Mucosa of stomach (tissue), 1 donor: Measurements from ENCODE around the gene HTRA3.
"Not testable (repeated sequence)": the region's sequence is repeated elsewhere in the genome, so short reads cannot be mapped to it uniquely, and the experiment has no call there.

Experiments
- H3K27me3 ChIP-seq: one replicate; pipeline ENCODE4 v1.7.0; 2013; ENCODE audit warnings: mild to moderate bottlenecking, low read length; ENCODE audit not compliant: control insufficient read depth, insufficient read depth
- H3K36me3 ChIP-seq: one replicate; pipeline ENCODE4 v1.7.0; 2013; ENCODE audit warnings: low read length; ENCODE audit not compliant: control insufficient read depth, insufficient read depth
- H3K4me1 ChIP-seq: one replicate; pipeline ENCODE4 v1.7.0; 2013; ENCODE audit warnings: mild to moderate bottlenecking, low read length; ENCODE audit not compliant: control insufficient read depth, insufficient read depth
- H3K4me3 ChIP-seq: one replicate; pipeline ENCODE4 v1.7.0; 2013; ENCODE audit warnings: low read length
- H3K9ac ChIP-seq: one replicate; pipeline ENCODE4 v1.7.0; 2013; ENCODE audit warnings: mild to moderate bottlenecking, low read length, moderate library complexity
- H3K9me3 ChIP-seq: one replicate; pipeline ENCODE4 v1.7.0; 2013; ENCODE audit warnings: mild to moderate bottlenecking, low read length, moderate library complexity; ENCODE audit not compliant: control insufficient read depth
- donor health status: Pancreatic carcinoma.

Gene HTRA3

DNA sequence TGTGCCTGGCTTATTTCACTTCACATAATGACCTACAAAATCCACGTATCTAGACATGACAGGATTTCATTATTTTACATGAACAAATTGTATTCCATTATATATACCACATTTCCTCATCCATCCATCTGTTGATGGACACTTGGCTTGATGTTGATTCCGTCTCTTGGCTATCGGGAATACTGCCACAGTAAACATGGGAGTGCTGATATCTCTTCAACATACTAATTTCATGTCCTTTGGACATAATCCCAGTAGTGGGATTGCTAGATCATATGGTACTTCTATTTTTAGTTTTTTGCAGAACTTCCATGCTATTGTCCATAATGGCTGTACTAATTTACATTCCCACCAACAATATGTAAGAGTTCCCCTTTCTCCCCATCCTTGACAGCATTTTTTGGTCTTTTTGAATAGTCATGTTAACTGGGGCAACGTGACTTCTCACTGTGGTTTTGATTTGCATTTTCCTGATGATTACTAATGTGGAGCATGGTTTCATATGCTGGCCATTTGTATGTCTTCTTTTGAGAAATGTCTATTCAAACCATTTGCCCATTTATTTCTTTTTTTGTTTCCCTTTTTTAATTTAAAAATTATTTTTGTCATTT is 68.9 kb downstream of the HTRA3 start:
- Histone ChIP-seq H3K9ac (no peak overlapping the region), H3K4me3 (no peak overlapping the region), H3K9me3 (no peaks in the 10 kb centered on the region), H3K27me3 (no peaks in the 10 kb centered on the region), H3K36me3 (no peaks in the 10 kb centered on the region), H3K4me1 (no peaks in the 10 kb centered on the region)

DNA sequence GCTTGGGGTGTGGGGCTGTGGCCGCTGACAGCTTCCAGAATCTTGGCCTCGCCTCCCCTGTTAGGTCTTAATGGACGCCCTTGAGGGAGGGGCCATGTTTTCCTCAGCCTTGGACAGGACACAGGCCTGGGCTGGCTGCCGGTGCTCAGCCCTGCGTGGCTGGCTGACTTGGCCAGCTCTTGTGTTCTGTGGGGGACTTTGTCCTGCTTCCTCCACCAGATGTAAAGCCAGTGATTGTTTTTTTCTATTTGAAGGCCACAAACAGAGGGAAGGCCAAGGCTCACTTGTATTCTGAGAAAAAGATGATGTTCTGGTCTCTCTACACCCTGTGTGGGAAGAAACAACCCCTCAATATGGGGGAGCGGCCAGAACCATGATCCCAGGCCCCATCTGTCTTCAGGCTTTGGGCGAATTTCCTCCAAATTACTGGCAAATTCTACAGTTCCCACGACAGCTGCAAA is 71.3 kb downstream of the HTRA3 start:
- H3K4me1 ChIP-seq, result no peaks in the 10 kb centered on the region
- no peaks in the 10 kb centered on the region for H3K36me3 ChIP-seq
- no peaks in the 10 kb centered on the region for H3K27me3 ChIP-seq
- no peaks in the 10 kb centered on the region for H3K9me3 ChIP-seq
- no peak overlapping the region for H3K9ac ChIP-seq
- no peak overlapping the region for H3K4me3 ChIP-seq

DNA sequence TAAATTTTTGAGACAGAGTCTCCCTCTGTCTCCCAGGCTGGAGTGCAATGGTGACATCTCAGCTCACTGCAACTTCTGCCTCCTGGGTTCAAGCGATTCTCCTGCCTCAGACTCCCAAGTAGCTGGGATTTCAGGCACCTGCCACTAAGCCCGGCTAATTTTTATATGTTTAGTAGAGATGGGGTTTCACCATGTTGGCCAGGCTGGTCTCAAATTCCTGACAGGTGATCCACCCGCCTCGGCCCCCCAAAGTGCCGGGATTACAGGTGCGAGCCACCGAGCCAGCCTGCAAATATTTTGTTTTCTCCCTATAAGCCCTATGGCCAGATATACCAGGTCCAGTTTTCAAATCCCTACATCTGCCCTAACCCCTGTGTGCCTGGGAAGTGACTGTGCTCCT is 71.7 kb downstream of the HTRA3 start:
- not testable (repeated sequence) for H3K4me3 ChIP-seq, H3K27me3 ChIP-seq, H3K4me1 ChIP-seq, H3K9ac ChIP-seq, H3K36me3 ChIP-seq, H3K9me3 ChIP-seq

DNA sequence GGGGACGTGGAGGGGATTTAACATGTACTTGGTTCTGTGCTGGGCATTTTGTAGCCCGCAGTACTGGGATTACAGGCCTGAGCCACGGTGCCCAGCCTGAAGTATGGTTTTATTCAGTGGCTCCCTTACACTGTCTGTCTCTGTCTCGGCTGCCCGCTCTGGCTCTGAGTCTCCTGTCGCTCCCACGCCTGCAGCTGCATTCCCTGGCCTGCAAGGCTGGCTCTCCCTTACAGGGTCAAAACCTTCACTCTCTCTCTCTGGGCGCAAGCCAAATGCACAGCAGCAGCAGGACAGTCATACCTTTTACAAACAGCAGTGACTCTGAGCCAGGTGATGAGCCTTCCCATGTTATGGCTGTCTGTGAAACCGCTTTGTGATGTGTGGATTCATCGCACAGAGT is 72.1 kb downstream of the HTRA3 start:
- H3K9me3 ChIP-seq, result no peaks in the 10 kb centered on the region
- no peak overlapping the region for H3K9ac ChIP-seq
- no peaks in the 10 kb centered on the region for H3K4me1 ChIP-seq
- no peaks in the 10 kb centered on the region for H3K36me3 ChIP-seq
- H3K27me3 ChIP-seq, result no peaks in the 10 kb centered on the region
- no peak overlapping the region for H3K4me3 ChIP-seq

DNA sequence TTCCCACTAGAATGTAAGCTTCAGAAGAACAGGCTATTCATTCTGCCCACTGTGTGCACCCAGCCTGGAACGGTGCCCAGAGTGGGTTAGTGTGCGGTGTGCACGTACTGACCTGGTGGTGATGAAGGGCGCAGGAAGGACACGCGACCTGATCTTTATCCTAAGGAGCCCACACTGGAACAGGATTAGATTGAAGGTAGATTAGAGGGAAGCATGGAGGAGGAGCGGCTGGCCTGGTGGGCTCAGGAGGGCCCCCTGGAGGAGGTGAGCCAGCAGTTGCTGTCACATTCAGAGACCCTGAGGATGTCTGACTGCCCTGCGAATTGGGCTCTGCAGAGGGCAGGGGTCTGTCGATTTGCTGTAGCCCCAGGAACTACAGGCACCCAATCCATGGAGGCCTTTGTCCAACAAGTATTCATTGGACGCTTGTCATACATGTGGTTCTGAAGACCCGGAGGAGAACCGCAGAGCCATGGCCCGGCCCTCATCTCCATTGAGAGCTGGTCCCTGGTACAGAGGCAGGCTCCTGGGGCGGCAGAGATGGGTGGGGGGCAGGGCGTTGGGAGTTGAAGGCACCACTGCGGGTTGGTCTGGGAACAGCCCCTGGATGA is 73.2 kb downstream of the HTRA3 start:
- Histone ChIP-seq H3K27me3 (no peaks in the 10 kb centered on the region), H3K4me3 (no peak overlapping the region), H3K4me1 (no peaks in the 10 kb centered on the region), H3K36me3 (no peaks in the 10 kb centered on the region), H3K9ac (no peak overlapping the region), H3K9me3 (no peaks in the 10 kb centered on the region)

DNA sequence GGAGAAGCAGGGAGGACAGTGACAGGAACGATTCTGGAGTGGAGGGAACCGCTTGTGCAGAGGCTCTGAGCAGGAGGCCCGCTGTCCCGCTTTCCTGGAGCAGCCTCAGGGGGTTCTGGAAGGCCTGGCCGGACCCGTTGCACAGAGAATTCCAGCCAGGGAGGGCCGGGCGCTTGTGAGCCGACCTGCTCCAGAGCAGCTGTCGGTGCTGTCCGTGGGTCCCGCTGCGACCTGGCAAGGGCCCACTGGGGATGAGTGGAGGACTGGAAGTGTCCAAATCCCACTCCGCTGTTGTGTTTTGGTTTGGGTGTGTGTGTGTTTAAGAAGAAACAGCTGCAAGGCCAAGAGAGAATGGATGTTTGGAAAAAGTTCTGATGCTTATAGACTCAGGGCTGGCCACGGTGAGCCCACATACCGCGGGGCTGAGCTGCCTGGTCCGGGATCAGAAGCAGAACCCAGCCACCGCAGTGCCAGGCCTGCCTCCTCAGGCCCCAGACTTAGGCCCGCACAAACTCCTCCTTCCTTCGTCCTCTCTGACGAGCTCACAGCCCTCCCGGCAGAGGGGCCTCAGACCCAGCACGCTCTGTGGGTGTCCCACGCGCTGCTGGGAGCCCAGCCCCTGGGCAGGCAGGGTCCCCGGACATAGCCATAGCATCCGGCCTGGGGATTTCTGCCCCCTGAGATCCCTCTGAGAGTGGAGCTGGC is 73.9 kb downstream of the HTRA3 start:
- Histone ChIP-seq H3K4me3 (no peak overlapping the region), H3K4me1 (no peaks in the 10 kb centered on the region), H3K9ac (no peak overlapping the region), H3K36me3 (no peaks in the 10 kb centered on the region), H3K9me3 (no peaks in the 10 kb centered on the region), H3K27me3 (no peaks in the 10 kb centered on the region)

DNA sequence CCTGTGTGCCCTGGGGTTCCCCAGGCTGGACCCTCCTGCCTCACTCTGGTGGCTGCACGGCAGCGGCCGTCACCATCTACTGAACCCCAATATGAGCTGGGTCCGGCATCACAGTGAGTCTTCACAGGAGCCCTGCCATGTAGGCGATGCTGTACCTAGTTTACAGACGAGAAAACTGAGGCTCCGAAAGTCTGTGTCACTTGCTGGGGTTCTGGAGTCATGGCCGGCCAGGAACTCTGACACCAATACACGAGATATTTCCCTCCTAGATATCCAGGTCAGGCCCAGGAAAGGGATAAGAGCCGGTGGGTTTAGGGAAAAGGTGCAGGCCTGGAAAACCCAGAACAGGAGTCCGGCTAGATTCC is 74.4 kb downstream of the HTRA3 start:
- Histone ChIP-seq H3K36me3 (no peaks in the 10 kb centered on the region), H3K27me3 (no peaks in the 10 kb centered on the region), H3K4me3 (no peak overlapping the region), H3K9ac (no peak overlapping the region), H3K9me3 (no peaks in the 10 kb centered on the region), H3K4me1 (no peaks in the 10 kb centered on the region)

DNA sequence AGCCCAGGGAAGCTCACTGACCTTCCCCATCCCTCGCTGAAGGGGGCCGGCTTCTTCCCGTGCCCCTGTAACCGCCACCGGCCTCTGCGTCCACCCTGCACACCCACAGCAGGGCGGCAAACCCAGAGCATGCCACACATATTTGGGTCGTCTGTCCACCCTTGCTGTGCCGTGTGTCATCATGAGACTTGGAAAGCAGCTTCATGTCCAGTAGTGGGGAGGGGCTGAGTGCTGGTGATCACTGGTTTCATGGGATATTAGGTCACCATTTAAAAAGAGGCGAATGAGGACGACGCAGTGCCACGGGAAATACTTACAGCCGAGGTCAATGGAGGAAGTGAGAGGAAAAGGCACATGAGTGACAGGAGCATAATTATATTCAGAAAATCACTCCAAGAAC is 74.8 kb downstream of the HTRA3 start:
- Histone ChIP-seq H3K4me3 (no peak overlapping the region), H3K9ac (no peak overlapping the region), H3K4me1 (no peaks in the 10 kb centered on the region), H3K27me3 (no peaks in the 10 kb centered on the region), H3K9me3 (no peaks in the 10 kb centered on the region), H3K36me3 (no peaks in the 10 kb centered on the region)

DNA sequence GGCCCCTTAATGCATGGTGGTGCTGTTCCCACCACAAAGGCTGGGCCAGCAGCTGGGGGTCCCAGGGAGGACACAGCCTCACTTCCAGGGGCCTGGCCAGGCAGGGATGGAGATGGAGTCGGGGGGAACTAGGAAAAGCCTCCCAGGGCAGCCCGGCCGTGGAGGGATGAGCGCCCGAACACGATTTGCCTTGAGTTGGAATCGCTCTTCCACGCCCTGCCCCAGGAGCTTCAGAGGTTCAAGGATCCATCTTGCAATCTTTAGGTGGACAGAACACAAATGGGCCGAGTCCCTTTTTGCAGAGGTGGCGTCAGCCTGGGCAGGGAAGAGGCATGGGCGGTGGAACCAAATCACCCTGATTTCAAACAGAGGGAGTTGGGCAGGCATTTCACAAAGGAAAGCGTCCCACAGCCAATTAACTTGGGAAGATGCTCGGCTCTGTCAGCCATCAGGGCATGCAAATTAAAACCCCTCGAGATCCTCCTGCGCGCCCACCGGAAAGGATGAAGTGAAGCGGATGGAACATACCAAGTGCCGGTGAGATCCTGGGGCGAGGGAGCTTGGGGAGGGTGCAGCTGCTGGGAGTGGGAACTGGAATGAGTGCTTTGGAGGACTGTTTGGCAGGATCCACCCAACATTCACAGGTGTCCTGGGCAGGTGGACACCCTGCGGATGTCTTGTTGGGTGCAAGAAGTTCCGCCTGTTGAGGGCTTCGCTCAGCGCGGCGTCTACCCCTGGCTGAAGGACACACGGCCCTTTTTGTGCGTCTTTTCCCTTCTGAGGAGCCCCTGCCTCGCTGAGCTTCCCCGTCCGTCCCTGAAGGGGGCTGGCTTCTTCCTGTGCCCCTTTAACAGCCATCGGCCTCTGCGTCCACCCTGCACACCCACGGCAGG is 75.7 kb downstream of the HTRA3 start:
- Histone ChIP-seq H3K9me3 (no peaks in the 10 kb centered on the region), H3K27me3 (no peaks in the 10 kb centered on the region), H3K9ac (no peak overlapping the region), H3K4me1 (no peaks in the 10 kb centered on the region), H3K4me3 (no peak overlapping the region), H3K36me3 (no peaks in the 10 kb centered on the region)

DNA sequence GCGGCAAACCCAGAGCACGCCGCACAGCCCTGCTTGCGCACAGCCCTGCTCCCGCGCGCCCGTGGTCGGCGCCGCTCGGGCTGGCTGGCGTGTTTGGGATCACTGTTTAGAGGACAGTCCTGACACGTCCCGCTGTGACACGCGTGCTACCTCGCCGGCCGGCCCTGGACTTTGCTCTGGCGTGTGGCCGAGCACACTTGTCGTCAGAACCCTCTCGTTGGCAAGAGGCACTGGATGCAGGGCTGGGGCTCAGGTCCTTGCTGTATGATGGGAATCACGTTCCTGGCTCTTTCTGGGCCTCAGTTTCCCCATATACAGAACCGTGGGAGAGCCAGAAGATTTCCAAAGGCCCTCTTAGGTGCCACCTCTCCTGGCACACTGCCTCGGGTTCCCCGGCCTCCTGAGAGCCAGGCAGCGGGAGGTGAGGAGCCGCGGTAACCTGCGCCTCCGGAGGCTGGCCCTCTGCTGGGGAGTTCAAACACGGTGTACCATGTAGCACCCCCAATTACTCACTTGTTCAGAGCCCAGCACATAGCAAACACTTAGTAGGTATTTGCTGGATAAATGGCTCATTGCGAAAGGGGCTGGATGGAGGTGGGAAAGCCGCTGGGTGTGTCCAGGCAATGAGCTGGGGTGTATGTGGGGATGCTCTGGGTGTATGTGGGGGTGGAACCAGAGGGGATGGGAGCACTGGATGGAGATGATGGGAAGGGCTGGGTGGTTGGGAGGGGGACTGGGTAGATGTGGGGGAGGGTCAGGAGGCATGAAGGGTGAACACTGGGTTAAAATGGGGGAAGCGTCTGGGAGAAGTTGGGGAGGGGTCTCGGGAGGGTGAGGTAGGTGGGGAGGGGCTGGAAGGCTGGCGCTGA is 76.6 kb downstream of the HTRA3 start:
- H3K9me3 ChIP-seq, result no peaks in the 10 kb centered on the region
- no peaks in the 10 kb centered on the region for H3K4me1 ChIP-seq
- no peaks in the 10 kb centered on the region for H3K36me3 ChIP-seq
- H3K4me3 ChIP-seq, result no peak overlapping the region
- no peaks in the 10 kb centered on the region for H3K27me3 ChIP-seq
- no peak overlapping the region for H3K9ac ChIP-seq

DNA sequence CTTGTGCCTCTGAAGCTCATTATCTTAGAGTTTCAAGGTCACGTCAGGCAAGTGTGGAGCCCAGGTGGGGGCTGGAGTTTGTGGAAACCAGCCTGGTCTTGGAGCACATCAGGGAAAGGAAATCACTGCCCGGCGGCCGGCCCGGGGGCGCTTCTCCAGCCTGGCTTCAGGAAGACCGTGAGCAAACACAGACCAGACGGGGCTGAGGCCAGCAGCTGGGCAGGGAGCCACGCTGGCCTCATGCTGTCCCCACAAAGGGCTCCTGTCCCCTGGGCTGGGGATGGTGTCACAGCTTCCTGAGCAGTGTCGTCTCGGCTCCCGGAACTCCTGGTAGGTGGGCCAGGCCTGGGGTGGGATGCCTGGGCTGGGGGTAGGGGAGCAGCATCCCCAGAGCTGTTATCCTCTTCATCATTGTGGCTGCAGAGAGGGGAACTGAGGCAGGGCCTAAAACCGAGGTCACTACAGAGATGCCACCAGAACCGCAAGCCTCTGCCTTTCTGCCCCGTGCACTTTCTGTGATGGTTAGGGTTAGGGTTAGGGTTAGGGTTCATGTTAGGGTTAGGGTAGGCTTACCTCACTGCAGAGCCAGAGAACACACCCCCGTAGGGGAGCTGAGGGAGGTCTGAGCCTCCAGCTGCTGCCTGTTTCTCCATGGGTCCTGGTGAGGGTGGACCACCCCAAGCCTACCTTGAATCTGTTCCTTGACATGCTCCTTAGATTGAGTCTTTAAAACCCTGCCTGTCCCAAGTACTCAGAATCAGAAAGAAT is 77.5 kb downstream of the HTRA3 start:
- peaks cover 2% of the 10 kb centered on the region for H3K27me3 ChIP-seq
- no peaks in the 10 kb centered on the region for H3K36me3 ChIP-seq
- H3K4me3 ChIP-seq, result no peak overlapping the region
- H3K9ac ChIP-seq, result no peak overlapping the region
- peaks cover 6% of the 10 kb centered on the region for H3K4me1 ChIP-seq
- H3K9me3 ChIP-seq, result no peaks in the 10 kb centered on the region
